ENCODE data around the gene STYXL2.

STYXL2 gene

GRCh38 chr1:167110586-167110985, 16.7 kb downstream of the STYXL2 start:
- DNase-seq (ENCODE audit: low spot score) = no peak

- DNase-seq (ENCODE audit: low spot score) = no peak
These were observed 18.2 kb downstream of the STYXL2 start for GRCh38 chr1:167111868-167112709.

DNA sequence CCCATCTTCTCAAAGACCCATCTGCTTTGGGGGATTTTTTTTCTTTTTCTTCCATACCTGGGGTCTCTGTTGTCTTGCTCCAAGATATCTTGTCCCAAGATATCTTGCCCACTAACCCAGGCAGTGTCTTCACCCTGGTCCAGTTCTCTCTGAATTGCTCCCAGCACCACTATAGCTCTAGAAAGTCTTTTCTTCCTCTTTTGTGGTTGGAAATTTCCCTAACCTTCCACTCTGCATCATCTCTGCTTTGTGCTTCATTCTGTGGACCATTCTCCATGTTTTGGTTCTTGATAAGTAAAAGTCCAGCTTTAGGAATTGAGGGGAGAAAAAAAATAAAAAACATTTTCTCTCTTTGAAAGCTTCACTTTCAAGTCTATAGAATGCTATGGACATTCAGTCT, 20.9 kb downstream of the STYXL2 start:
- DNase-seq (ENCODE audit: low spot score) = no peak

DNA sequence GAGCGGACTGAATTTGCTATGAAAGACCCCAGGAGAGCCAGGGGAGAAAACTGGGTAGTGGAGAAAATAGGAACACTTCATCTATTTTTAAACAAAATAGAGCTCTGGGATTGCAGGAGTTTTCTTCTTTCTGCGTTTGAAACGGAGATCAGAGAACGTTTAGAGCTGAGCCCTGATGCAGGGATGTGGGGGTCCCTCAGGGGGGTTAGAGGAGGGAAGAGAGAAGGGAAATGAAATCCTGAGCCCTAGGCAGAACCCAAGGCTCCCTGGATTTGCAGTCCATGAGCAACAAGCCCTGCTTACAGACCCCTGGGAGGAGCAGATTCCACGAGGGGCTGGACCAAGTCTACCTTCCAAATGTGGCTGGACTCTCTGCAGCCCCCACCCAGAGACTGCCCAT, 21.8 kb downstream of the STYXL2 start:
- no peak for DNase-seq (ENCODE audit: low spot score)

DNA sequence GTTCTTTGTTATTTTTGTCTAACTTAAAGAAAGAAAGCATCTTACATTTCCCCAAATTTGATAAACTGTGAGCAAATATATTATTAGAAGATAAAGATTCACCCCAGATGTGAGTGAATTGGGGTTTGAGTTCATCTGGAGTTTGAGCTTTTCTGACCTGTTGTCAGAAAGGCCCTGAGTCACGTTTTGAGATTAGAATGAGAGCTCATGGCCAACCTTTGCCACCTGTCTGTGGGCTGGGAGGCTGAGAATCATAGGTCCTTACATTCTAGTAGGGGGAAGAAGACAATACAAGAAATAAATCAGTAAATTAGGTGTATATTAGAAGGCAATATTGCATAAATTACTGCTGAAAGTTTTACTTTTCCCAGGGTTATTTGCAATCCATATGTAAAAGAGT, 22.3 kb downstream of the STYXL2 start:
- no peak for DNase-seq (ENCODE audit: low spot score)

- no peak for DNase-seq (ENCODE audit: low spot score)
These were observed 23.4 kb downstream of the STYXL2 start for GRCh38 chr1:167117225-167117624.

DNA sequence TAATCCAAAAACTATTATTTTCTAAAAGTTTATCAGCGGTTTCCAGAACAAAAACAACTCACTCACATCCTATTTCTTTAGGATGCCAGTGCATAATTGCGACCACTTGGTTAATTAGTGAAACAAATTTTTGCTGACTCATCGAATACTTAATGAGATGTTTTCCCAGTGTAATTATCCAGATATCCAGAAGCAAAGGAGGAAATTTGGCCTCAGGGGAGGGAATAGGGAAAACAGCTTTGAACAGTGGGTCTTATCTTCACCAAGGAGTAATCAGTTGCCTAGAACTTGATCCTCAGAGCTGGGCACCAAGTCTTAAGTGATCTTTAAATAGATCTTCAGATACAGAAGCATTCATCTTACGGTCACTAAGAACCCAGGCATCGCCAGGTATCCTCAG, 24.3 kb downstream of the STYXL2 start:
- no peak for DNase-seq (ENCODE audit: low spot score)

DNA sequence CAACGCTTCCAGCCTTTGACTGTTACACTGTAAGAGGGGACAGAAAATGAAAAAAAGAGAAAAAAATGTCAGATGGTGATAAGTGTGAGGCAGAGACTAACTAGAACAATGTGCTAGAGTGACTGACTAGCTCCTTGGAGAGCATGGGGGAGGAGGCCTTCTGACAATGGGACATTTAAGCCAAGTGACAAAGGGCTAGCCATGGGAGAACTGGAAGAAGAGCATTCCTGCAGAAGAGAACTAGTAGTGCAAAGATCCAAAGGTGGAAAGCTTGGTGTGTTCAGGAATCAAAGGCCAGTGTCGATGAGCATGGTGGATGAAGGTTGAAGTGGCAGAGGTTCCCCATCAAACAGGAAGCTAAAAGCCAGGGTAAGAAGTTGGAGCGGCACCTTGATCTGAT, 25.8 kb downstream of the STYXL2 start:
- no peak for DNase-seq (ENCODE audit: low spot score)

- DNase-seq (ENCODE audit: low spot score) = no peak
These were observed 27.0 kb downstream of the STYXL2 start for GRCh38 chr1:167120899-167121298.

GRCh38 chr1:167121375-167122120, 27.7 kb downstream of the STYXL2 start:
- no peak for DNase-seq (ENCODE audit: low spot score)

DNA sequence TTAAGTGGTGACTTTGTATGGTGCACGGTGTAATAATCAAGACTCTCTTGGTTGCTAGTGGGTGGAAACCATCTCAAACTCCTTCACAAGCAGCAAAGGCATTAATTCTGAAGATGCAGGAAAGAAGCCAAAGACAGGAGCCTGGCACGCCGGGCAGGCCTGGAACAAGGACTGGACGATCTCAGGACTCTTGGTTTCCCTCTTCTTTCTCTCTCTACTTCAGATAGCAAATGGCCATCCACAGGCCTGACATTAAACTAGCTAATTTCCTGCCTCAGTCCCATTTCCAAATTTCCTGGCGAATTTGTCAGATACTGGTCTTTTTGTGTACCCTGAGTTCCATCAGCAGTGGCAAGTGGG, 28.2 kb downstream of the STYXL2 start:
- no peak for DNase-seq (ENCODE audit: low spot score)

DNA sequence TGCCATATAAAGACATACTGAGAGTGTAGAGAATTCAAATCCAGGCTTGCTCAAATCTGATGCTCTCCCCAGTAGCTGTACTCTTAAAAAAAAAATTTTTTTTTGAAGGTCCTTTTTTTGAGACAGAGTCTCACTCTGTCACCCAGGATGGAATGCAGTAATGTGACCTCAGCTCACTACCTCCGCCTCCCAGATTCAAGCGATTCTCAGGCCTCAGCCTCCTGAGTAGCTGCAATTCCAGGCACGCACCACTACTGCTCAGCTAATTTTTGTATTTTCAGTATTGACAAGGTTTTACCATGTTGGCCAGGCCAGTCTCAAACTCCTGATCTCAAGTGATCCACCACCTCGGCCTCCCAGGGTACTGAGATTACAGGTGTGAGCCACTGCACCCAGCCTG, 28.7 kb downstream of the STYXL2 start:
- no peak for DNase-seq (ENCODE audit: low spot score)

GRCh38 chr1:167126317-167126716, 32.4 kb downstream of the STYXL2 start:
- no peak for DNase-seq (ENCODE audit: low spot score)

DNA sequence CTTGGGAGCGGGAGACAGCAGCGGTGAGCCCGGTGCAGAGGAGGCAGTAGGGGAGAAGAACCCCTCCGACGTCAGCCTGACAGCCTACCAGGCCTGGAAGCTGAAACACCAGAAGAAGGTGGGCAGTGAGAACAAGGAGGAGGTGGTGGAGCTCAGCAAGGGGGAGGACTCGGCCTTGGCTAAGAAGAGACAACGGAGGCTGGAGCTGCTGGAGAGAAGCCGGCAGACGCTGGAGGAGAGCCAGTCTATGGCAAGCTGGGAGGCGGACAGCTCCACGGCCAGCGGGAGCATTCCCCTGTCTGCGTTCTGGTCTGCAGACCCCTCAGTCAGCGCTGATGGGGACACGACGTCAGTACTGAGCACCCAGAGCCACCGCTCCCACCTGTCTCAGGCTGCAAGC, 32.9 kb downstream of the STYXL2 start:
- DNase-seq (ENCODE audit: low spot score) = no peak

DNA sequence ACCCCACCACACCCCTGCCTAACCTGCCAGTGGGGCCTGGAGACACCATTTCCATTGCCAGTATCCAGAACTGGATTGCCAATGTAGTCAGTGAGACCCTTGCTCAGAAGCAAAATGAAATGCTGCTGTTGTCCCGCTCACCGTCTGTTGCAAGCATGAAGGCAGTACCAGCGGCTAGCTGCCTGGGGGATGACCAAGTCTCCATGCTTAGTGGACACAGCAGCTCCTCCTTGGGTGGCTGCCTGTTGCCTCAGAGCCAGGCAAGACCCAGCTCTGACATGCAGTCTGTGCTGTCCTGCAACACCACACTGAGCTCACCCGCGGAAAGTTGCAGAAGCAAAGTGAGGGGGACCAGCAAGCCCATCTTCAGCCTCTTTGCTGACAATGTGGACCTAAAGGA, 33.4 kb downstream of the STYXL2 start:
- no peak for DNase-seq (ENCODE audit: low spot score)

DNA sequence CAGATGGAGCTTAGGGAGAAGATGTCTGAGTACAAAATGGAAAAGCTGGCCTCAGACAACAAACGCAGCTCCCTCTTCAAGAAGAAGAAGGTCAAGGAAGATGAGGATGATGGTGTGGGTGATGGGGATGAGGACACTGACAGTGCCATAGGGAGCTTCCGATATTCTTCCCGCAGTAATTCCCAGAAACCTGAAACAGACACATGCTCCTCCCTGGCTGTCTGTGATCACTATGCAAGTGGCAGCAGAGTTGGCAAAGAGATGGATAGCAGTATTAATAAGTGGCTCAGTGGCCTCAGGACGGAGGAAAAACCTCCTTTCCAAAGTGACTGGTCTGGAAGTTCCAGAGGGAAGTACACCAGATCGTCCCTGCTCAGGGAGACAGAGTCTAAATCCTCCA, 33.8 kb downstream of the STYXL2 start:
- DNase-seq (ENCODE audit: low spot score) = no peak

- no peak for DNase-seq (ENCODE audit: low spot score)
These were observed 34.7 kb downstream of the STYXL2 start for GRCh38 chr1:167128261-167129227.

- no peak for DNase-seq (ENCODE audit: low spot score)
These were observed 37.1 kb downstream of the STYXL2 start for GRCh38 chr1:167130829-167131510.

GRCh38 chr1:167132301-167133010, 38.6 kb downstream of the STYXL2 start:
- DNase-seq (ENCODE audit: low spot score) = no peak

DNA sequence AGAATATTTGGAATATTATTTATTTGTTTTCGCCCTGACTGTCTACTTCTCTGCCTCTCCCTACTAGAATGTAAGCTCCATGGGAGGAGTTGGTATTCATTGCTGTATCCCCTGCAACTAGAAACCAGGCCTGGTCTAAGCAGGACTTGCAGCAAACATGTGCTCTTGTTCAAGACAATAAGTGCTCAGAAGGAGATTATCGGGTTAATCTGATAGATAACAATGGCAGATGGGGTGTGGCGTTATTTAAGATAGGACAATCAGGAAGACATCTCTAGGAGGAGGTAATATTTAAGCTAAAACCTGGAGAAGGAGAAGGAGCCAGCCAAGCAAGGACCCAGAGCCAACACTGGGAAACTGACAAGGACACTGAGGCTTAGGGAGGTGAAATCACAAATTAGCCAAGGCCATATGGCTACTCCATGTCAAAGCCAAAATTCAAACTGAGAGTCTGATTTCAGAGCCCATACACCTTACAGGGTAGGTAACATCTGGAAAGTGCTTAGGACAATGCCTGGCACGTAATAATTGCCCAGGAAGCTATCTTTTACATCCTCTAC, 41.5 kb downstream of the STYXL2 start:
- DNase-seq (ENCODE audit: low spot score) = no peak

DNA sequence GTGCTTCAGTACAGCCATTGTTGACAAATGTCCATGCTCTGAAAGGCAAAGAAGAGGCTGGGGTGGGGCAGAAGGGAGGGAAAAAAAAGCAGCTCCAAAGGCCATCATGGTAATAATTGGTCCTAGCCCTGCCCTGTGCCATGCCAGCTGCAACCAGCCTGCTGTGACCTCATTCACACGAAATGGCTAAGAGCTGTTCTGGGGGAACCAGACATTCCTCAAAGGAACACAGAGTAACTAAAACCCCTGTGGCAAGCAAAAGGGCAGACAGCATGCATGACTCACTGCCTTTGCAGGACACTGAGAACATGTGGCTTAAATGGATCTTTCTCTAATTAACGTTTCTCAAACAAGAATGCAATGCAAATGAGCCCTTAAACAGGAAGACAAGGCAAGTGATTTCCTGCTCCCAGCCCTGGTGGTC, 42.3 kb downstream of the STYXL2 start:
- DNase-seq (ENCODE audit: low spot score) = no peak

Measured in hematopoietic multipotent progenitor cell treated with erythropoietin and hydrocortisone succinate and interleukin-3 and kit ligand, for 17 days (in vitro differentiated cells).